Skin epidermis (tissue), 12 donors: Measurements from ENCODE around the gene CD151.
A peak's percentile ranks its signal among the peaks of the same experiment; 100 is the strongest.

Source experiments
- H3K27ac ChIP-seq, 21 experiments: fragments of 200-600 bp; sonication (generic) in 11 of 21; one replicate each; pipeline ENCODE4 v1.5.0; 2020; ENCODE audit warnings: mild to moderate bottlenecking in 3 of 21, inconsistent platforms in 2 of 21, moderate library complexity in 2 of 21
- H3K4me3 ChIP-seq, 7 experiments: fragments of 200-600 bp; sonication (generic) in 2 of 7; one replicate each; pipeline ENCODE4 v1.5.0; 2020; ENCODE audit warnings: inconsistent platforms in 2 of 7, mild to moderate bottlenecking in 2 of 7, moderate library complexity in 1 of 7

CD151 gene

GRCh38 chr11:825366-826226 is 7.2 kb upstream of the CD151 start:
- peak overlapping the region in 6 of 21 experiments; percentile 17 to 74 (median 52) for H3K27ac ChIP-seq
- no peak overlapping the region for H3K4me3 ChIP-seq

- H3K27ac ChIP-seq = peak overlapping the region in 7 of 21 experiments; percentile 17 to 74 (median 48)
- no peak overlapping the region for H3K4me3 ChIP-seq
These were observed 6.5 kb upstream of the CD151 start for GRCh38 chr11:826227-826621.

GRCh38 chr11:826836-827145 is 6.0 kb upstream of the CD151 start:
- peak overlapping the region in 17 of 21 experiments; percentile 4 to 74 (median 58) for H3K27ac ChIP-seq

GRCh38 chr11:827146-827896 is 5.4 kb upstream of the CD151 start:
- H3K4me3 ChIP-seq = peak overlapping the region; percentile 14 to 49 (median 39)
- peak overlapping the region in 17 of 21 experiments; percentile 4 to 74 (median 58) for H3K27ac ChIP-seq

More at GRCh38 chr11:826836-827145, 6.0 kb upstream of the CD151 start:
- H3K4me3 ChIP-seq = peak overlapping the region; percentile 14 to 49 (median 39)

- H3K27ac ChIP-seq = peak within 1 kb of the TSS in 18 of 21 experiments; percentile 4 to 74 (median 58)
- H3K4me3 ChIP-seq = peak within 1 kb of the TSS; percentile 14 to 49 (median 39)
These were observed 4.9 kb upstream of the CD151 start, which contains the start of gene CRACR2B for GRCh38 chr11:827897-828192. Gene CRACR2B, plus strand, starts transcription at chr11:827919. Its CDS starts 689 bp downstream, at chr11:828608.

- Histone ChIP-seq H3K4me3 (peak overlapping the region in 1 of 7 experiments; percentile 35), H3K27ac (peak overlapping the region in 14 of 21 experiments; percentile 10 to 71 (median 48))
These were observed 4.1 kb upstream of the CD151 start for GRCh38 chr11:828506-829175.

GRCh38 chr11:829176-829846 is 3.4 kb upstream of the CD151 start:
- H3K4me3 ChIP-seq = peak overlapping the region; percentile 4 to 35 (median 19)
- peak overlapping the region in 13 of 21 experiments; percentile 8 to 71 (median 49) for H3K27ac ChIP-seq

GRCh38 chr11:829847-830294 is 2.9 kb upstream of the CD151 start:
- Histone ChIP-seq H3K27ac (peak overlapping the region in 8 of 21 experiments; percentile 2 to 71 (median 48)), H3K4me3 (peak overlapping the region; percentile 4 to 35 (median 19))

GRCh38 chr11:830295-831117 is 2.2 kb upstream of the CD151 start:
- peak overlapping the region; percentile 4 to 35 (median 19) for H3K4me3 ChIP-seq
- peak overlapping the region in 3 of 21 experiments; percentile 17 to 68 (median 25) for H3K27ac ChIP-seq

- H3K4me3 ChIP-seq = peak overlapping the region in 5 of 7 experiments; percentile 4 to 35 (median 29)
- H3K27ac ChIP-seq = no peak overlapping the region
These were observed 1.5 kb upstream of the CD151 start for GRCh38 chr11:831118-831864.

- Histone ChIP-seq H3K4me3 (peak overlapping the region; percentile 19 to 77 (median 70)), H3K27ac (peak overlapping the region in 18 of 21 experiments; percentile 7 to 93 (median 87))
These were observed 707 bp upstream of the CD151 start for GRCh38 chr11:831961-832528.

GRCh38 chr11:833114-833791 is 501 bp downstream of the CD151 start:
- peak overlapping the region; percentile 59 to 77 (median 71) for H3K4me3 ChIP-seq
- peak overlapping the region; percentile 65 to 93 (median 88) for H3K27ac ChIP-seq

GRCh38 chr11:833849-834311 is 1.1 kb downstream of the CD151 start:
- Histone ChIP-seq H3K4me3 (peak overlapping the region; percentile 59 to 77 (median 71)), H3K27ac (peak overlapping the region in 20 of 21 experiments; percentile 65 to 93 (median 88))

GRCh38 chr11:834371-835316 is 1.9 kb downstream of the CD151 start:
- H3K4me3 ChIP-seq = peak overlapping the region in 5 of 7 experiments; percentile 59 to 77 (median 71)
- peak overlapping the region in 20 of 21 experiments; percentile 12 to 93 (median 84) for H3K27ac ChIP-seq

- no peak overlapping the region for H3K27ac ChIP-seq
- H3K4me3 ChIP-seq = no peak overlapping the region
These were observed 3.5 kb downstream of the CD151 start for GRCh38 chr11:836274-836673.
